HL-60 (cell line): ENCODE data around the gene C6orf136.

Experiments used
- GABPA ChIP-seq: IDR thresholded peaks from 2 replicates; pipeline ENCODE4 v1.6.1; 2012; ENCODE audit warnings: low read depth
- POLR2AphosphoS5 ChIP-seq: IDR thresholded peaks from 2 replicates; pipeline ENCODE4 v1.6.1; 2012; ENCODE audit warnings: low read depth
- SPI1 ChIP-seq: IDR thresholded peaks from 2 replicates; pipeline ENCODE4 v1.6.1; 2012; ENCODE audit warnings: low read depth, mild to moderate bottlenecking, borderline replicate concordance
- TF ChIP-seq, protein P1 (sequence below): IDR thresholded peaks from one replicate; pipeline ENCODE4 v1.5.1; 2011; ENCODE audit warnings: low read length, control low read depth, inconsistent platforms; ENCODE audit not compliant: insufficient read depth
- TF ChIP-seq, protein P2 (sequence below): IDR thresholded peaks from 2 replicates; pipeline ENCODE4 v1.6.1; 2012; ENCODE audit warnings: low read depth; ENCODE audit not compliant: insufficient replicate concordance

DNA sequence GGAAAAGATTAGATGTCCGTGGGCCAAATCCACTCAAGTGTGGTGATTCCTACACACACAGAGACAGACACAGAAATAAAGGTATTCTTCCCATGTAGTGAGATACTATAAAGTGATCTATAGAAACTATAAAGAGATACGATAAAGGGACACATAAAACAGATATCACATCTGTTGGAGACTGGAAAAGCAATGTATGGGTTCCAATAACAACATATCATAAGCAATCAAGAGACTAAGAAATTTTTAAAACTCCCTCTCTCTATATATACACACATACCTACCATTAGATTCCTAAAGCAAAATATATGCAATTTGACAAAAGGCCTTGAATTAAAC, 35.1 kb upstream of the C6orf136 start:
- TF ChIP-seq, protein P1, sequence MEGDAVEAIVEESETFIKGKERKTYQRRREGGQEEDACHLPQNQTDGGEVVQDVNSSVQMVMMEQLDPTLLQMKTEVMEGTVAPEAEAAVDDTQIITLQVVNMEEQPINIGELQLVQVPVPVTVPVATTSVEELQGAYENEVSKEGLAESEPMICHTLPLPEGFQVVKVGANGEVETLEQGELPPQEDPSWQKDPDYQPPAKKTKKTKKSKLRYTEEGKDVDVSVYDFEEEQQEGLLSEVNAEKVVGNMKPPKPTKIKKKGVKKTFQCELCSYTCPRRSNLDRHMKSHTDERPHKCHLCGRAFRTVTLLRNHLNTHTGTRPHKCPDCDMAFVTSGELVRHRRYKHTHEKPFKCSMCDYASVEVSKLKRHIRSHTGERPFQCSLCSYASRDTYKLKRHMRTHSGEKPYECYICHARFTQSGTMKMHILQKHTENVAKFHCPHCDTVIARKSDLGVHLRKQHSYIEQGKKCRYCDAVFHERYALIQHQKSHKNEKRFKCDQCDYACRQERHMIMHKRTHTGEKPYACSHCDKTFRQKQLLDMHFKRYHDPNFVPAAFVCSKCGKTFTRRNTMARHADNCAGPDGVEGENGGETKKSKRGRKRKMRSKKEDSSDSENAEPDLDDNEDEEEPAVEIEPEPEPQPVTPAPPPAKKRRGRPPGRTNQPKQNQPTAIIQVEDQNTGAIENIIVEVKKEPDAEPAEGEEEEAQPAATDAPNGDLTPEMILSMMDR: no peak
- TF ChIP-seq, protein P2, sequence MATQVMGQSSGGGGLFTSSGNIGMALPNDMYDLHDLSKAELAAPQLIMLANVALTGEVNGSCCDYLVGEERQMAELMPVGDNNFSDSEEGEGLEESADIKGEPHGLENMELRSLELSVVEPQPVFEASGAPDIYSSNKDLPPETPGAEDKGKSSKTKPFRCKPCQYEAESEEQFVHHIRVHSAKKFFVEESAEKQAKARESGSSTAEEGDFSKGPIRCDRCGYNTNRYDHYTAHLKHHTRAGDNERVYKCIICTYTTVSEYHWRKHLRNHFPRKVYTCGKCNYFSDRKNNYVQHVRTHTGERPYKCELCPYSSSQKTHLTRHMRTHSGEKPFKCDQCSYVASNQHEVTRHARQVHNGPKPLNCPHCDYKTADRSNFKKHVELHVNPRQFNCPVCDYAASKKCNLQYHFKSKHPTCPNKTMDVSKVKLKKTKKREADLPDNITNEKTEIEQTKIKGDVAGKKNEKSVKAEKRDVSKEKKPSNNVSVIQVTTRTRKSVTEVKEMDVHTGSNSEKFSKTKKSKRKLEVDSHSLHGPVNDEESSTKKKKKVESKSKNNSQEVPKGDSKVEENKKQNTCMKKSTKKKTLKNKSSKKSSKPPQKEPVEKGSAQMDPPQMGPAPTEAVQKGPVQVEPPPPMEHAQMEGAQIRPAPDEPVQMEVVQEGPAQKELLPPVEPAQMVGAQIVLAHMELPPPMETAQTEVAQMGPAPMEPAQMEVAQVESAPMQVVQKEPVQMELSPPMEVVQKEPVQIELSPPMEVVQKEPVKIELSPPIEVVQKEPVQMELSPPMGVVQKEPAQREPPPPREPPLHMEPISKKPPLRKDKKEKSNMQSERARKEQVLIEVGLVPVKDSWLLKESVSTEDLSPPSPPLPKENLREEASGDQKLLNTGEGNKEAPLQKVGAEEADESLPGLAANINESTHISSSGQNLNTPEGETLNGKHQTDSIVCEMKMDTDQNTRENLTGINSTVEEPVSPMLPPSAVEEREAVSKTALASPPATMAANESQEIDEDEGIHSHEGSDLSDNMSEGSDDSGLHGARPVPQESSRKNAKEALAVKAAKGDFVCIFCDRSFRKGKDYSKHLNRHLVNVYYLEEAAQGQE: no peak
- TF ChIP-seq GABPA: no peak
- no peak for TF ChIP-seq POLR2AphosphoS5
- no peak for TF ChIP-seq SPI1
